HEK293 (cell line): ENCODE data around the gene ZNF648.

ENCODE experiments used
- CTCF ChIA-PET: fragments of 350-600 bp; formaldehyde crosslinking; extraction: SDS; loops from one replicate; lab custom pipeline; 2021; ENCODE audit warnings: antibody characterized with exemption; lab: Yijun Ruan, JAX
- POLR2A ChIA-PET: fragments of 300-600 bp; formaldehyde crosslinking; extraction: SDS; loops from one replicate; lab custom pipeline; 2020; ENCODE audit warnings: antibody characterized with exemption, inconsistent platforms; lab: Yijun Ruan, JAX
- H3K27ac ChIP-seq: fragments of 200-500 bp; sonication (Bioruptor generic); 2 replicates; pipeline ENCODE4 v1.5.1; 2014; ENCODE audit warnings: low read depth, low read length, control low read depth, inconsistent platforms; ENCODE audit errors: extremely low read depth
- H3K36me3 ChIP-seq, 2 experiments: fragments of 200-500 bp in 1 of 2; sonication (Bioruptor generic) in 1 of 2; 1 replicate in 1 of 2; 2 replicates in 1 of 2; pipeline ENCODE4 v1.5.1; 2014 to 2017; ENCODE audit warnings: inconsistent platforms in 2 of 2, low read length in 2 of 2; ENCODE audit not compliant: control insufficient read depth in 2 of 2, insufficient read depth in 1 of 2
- H3K4me1 ChIP-seq: fragments of 200-500 bp; sonication (Bioruptor generic); 2 replicates; pipeline ENCODE4 v1.5.1; 2014; ENCODE audit warnings: mild to moderate bottlenecking, low read length, inconsistent platforms; ENCODE audit not compliant: control insufficient read depth, insufficient read depth
- H3K4me3 ChIP-seq: 2 replicates; pipeline ENCODE4 v1.5.1; 2011; ENCODE audit warnings: low read depth, mild to moderate bottlenecking, control low read depth, low read length, moderate library complexity
- H3K9me3 ChIP-seq: fragments of 200-500 bp; sonication (Bioruptor generic); 2 replicates; pipeline ENCODE4 v1.5.1; 2014; ENCODE audit warnings: low read depth, low read length, inconsistent platforms; ENCODE audit not compliant: control insufficient read depth, insufficient read depth
- GLIS1 ChIP-seq: fragments of 450-650 bp; formaldehyde crosslinking; IDR thresholded peaks from 2 replicates; pipeline ENCODE4 v1.5.1; 2016; ENCODE audit warnings: missing biosample characterization, missing genetic modification characterization
- IKZF3 ChIP-seq: fragments of 450-650 bp; IDR thresholded peaks from 2 replicates; pipeline ENCODE4 v1.5.0; 2018; ENCODE audit warnings: missing biosample characterization, mild to moderate bottlenecking, missing genetic modification characterization, moderate library complexity
- KLF7 ChIP-seq: fragments of 450-650 bp; formaldehyde crosslinking; IDR thresholded peaks from 2 replicates; pipeline ENCODE4 v1.5.1; 2016; ENCODE audit warnings: missing biosample characterization, missing genetic modification characterization, borderline replicate concordance
- OSR2 ChIP-seq: fragments of 450-650 bp; formaldehyde crosslinking; IDR thresholded peaks from 2 replicates; pipeline ENCODE4 v1.5.1; 2016; ENCODE audit warnings: missing biosample characterization, missing genetic modification characterization
- YY1 ChIP-seq: fragments of 450-650 bp; formaldehyde crosslinking; IDR thresholded peaks from 2 replicates; pipeline ENCODE4 v1.5.1; 2018; ENCODE audit warnings: missing biosample characterization, missing genetic modification characterization
- ZFHX2 ChIP-seq: fragments of 450-650 bp; formaldehyde crosslinking; conservative IDR thresholded peaks from 2 replicates; pipeline ENCODE4 v1.5.1; 2016; ENCODE audit warnings: missing biosample characterization, missing genetic modification characterization
- ZNF19 ChIP-seq: fragments of 450-650 bp; formaldehyde crosslinking; IDR thresholded peaks from 2 replicates; pipeline ENCODE4; 2016; ENCODE audit warnings: missing biosample characterization, missing genetic modification characterization, low read depth
- ZNF335 ChIP-seq: fragments of 450-650 bp; formaldehyde crosslinking; conservative IDR thresholded peaks from 2 replicates; pipeline ENCODE4 v1.5.1; 2016; ENCODE audit warnings: missing biosample characterization, missing genetic modification characterization
- ZNF37A ChIP-seq: fragments of 450-650 bp; IDR thresholded peaks from 2 replicates; pipeline ENCODE4 v1.5.1; 2018; ENCODE audit warnings: missing biosample characterization, missing genetic modification characterization
- ZNF391 ChIP-seq: fragments of 450-650 bp; formaldehyde crosslinking; IDR thresholded peaks from 2 replicates; pipeline ENCODE4 v1.5.1; 2016; ENCODE audit warnings: low read depth, missing biosample characterization, missing genetic modification characterization, borderline replicate concordance
- ZNF549 ChIP-seq: fragments of 450-650 bp; IDR thresholded peaks from 2 replicates; pipeline ENCODE4 v1.5.1; 2018; ENCODE audit warnings: missing biosample characterization, missing genetic modification characterization, mild to moderate bottlenecking, inconsistent platforms, moderate library complexity
- ZNF664 ChIP-seq: fragments of 450-650 bp; formaldehyde crosslinking; IDR thresholded peaks from 2 replicates; pipeline ENCODE4 v1.5.1; 2016; ENCODE audit warnings: missing biosample characterization, missing genetic modification characterization
- ZSCAN30 ChIP-seq: fragments of 450-650 bp; IDR thresholded peaks from 2 replicates; pipeline ENCODE4 v1.5.1; 2018; ENCODE audit warnings: missing biosample characterization, mild to moderate bottlenecking, missing genetic modification characterization, moderate library complexity
- TF ChIP-seq, protein P1 (sequence below): fragments of 450-650 bp; formaldehyde crosslinking; IDR thresholded peaks from 2 replicates; pipeline ENCODE4 v1.5.1; 2016; ENCODE audit warnings: missing biosample characterization, missing genetic modification characterization
- TF ChIP-seq, protein P2 (sequence below): fragments of 450-650 bp; formaldehyde crosslinking; IDR thresholded peaks from 2 replicates; pipeline ENCODE4 v1.5.1; 2017; ENCODE audit warnings: missing biosample characterization, mild to moderate bottlenecking, missing genetic modification characterization, moderate library complexity
- TF ChIP-seq, protein P3 (sequence below): fragments of 450-650 bp; formaldehyde crosslinking; IDR thresholded peaks from 2 replicates; pipeline ENCODE4 v1.5.1; 2016; ENCODE audit warnings: missing biosample characterization, missing genetic modification characterization
- TF ChIP-seq, protein P4 (sequence below): fragments of 450-650 bp; formaldehyde crosslinking; IDR thresholded peaks from 2 replicates; pipeline ENCODE4 v1.5.1; 2016; ENCODE audit warnings: missing biosample characterization, missing genetic modification characterization
- TF ChIP-seq, protein P5 (sequence below): fragments of 450-650 bp; formaldehyde crosslinking; IDR thresholded peaks from 2 replicates; pipeline ENCODE4 v1.5.1; 2016; ENCODE audit warnings: missing biosample characterization, missing genetic modification characterization
- TF ChIP-seq, protein P6 (sequence below): fragments of 450-650 bp; formaldehyde crosslinking; IDR thresholded peaks from 2 replicates; pipeline ENCODE4 v1.5.0; 2017; ENCODE audit warnings: missing biosample characterization, missing genetic modification characterization, borderline replicate concordance

Gene ZNF648

DNA sequence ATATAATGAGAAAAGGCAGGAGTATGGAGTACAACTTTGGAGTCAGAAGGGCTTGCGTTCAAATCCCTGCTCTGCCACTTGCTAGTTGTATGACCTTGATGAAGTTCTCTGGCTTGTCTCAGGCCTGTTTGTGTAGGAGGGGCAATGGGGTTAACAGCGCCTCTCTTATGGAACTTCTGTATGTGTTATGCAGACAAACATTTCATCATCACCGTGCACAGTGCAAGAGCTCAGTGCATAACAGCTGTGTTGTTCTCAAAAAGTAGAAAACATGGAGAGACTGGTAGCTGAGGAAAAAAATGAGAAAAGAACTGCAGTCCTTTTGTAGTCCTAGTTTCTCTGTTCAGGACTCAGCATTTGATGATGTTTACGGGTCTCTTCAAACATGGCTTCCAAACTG, 10.4 kb upstream of the ZNF648 start (continued):
- TF ChIP-seq KLF7, result no peak

DNA sequence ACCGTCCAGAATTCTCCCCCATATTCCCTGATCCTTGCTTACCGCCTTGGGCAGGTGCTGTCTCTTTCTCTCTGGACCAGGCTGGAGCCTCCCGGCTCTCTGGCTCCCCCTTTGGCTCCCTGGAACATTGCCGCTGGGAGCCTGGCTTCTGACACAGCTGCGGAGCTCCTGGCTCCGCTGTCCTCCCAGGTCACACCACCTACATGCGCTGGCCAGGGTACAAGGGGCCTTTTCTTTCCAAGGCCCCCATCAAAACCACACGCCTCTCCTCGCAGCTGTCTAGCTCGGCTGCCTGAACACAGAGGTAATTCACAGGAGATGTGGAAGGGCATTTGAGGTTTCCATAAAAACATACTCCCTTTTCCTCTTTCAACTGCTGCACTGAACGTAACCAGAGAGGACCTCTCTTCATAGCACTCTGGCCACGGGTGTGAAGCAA, 7.5 kb upstream of the ZNF648 start:
- no peak overlapping the region for H3K4me3 ChIP-seq
- no peaks in the 10 kb centered on the region for H3K9me3 ChIP-seq
- POLR2A ChIA-PET, result no interaction called here
- CTCF ChIA-PET, result interaction anchor here (0.9 to 2.8 kb wide), 9 partner anchors 10 to 328 kb away, joined by 3 to 16 read pairs (median 7); no protein-coding TSS in a partner anchor
- no peaks in the 10 kb centered on the region for H3K36me3 ChIP-seq
- no peak overlapping the region for H3K27ac ChIP-seq
- H3K4me1 ChIP-seq, result no peaks in the 10 kb centered on the region
- TF ChIP-seq, protein P1, sequence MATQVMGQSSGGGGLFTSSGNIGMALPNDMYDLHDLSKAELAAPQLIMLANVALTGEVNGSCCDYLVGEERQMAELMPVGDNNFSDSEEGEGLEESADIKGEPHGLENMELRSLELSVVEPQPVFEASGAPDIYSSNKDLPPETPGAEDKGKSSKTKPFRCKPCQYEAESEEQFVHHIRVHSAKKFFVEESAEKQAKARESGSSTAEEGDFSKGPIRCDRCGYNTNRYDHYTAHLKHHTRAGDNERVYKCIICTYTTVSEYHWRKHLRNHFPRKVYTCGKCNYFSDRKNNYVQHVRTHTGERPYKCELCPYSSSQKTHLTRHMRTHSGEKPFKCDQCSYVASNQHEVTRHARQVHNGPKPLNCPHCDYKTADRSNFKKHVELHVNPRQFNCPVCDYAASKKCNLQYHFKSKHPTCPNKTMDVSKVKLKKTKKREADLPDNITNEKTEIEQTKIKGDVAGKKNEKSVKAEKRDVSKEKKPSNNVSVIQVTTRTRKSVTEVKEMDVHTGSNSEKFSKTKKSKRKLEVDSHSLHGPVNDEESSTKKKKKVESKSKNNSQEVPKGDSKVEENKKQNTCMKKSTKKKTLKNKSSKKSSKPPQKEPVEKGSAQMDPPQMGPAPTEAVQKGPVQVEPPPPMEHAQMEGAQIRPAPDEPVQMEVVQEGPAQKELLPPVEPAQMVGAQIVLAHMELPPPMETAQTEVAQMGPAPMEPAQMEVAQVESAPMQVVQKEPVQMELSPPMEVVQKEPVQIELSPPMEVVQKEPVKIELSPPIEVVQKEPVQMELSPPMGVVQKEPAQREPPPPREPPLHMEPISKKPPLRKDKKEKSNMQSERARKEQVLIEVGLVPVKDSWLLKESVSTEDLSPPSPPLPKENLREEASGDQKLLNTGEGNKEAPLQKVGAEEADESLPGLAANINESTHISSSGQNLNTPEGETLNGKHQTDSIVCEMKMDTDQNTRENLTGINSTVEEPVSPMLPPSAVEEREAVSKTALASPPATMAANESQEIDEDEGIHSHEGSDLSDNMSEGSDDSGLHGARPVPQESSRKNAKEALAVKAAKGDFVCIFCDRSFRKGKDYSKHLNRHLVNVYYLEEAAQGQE (tag by site-specific recombination), result peak; percentile 49; the same call in 1 of the 2 replicates
- 0 out of 2 replicates have a peak, but pooled peaks have one; percentile 11 for TF ChIP-seq OSR2 (tag by site-specific recombination)
- TF ChIP-seq ZNF335 (tag by site-specific recombination), result peak; percentile 98
- TF ChIP-seq ZNF391 (tag by site-specific recombination), result no peak
- peak; percentile 67; the same call in 1 of the 2 replicates for TF ChIP-seq IKZF3 (tag by site-specific recombination)
- TF ChIP-seq ZNF664, result no peak
- no peak for TF ChIP-seq ZNF19
- TF ChIP-seq, protein P2, sequence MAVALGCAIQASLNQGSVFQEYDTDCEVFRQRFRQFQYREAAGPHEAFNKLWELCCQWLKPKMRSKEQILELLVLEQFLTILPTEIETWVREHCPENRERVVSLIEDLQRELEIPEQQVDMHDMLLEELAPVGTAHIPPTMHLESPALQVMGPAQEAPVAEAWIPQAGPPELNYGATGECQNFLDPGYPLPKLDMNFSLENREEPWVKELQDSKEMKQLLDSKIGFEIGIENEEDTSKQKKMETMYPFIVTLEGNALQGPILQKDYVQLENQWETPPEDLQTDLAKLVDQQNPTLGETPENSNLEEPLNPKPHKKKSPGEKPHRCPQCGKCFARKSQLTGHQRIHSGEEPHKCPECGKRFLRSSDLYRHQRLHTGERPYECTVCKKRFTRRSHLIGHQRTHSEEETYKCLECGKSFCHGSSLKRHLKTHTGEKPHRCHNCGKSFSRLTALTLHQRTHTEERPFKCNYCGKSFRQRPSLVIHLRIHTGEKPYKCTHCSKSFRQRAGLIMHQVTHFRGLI, result no peak
- no peak for TF ChIP-seq YY1 (tag by site-specific recombination)
- TF ChIP-seq, protein P3, sequence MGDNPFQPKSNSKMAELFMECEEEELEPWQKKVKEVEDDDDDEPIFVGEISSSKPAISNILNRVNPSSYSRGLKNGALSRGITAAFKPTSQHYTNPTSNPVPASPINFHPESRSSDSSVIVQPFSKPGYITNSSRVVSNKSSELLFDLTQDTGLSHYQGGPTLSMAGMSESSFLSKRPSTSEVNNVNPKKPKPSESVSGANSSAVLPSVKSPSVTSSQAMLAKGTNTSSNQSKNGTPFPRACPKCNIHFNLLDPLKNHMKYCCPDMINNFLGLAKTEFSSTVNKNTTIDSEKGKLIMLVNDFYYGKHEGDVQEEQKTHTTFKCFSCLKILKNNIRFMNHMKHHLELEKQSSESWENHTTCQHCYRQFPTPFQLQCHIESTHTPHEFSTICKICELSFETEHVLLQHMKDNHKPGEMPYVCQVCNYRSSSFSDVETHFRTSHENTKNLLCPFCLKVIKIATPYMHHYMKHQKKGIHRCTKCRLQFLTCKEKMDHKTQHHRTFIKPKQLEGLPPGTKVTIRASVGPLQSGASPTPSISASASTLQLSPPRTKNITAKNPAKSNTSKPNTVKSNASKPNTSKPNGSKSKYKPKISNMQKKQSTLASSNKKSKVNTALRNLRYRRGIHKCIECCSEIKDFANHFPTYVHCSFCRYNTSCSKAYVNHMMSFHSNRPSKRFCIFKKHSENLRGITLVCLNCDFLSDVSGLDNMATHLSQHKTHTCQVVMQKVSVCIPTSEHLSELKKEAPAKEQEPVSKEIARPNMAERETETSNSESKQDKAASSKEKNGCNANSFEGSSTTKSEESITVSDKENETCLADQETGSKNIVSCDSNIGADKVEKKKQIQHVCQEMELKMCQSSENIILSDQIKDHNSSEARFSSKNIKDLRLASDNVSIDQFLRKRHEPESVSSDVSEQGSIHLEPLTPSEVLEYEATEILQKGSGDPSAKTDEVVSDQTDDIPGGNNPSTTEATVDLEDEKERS (tag by site-specific recombination), result no peak
- TF ChIP-seq, protein P4, sequence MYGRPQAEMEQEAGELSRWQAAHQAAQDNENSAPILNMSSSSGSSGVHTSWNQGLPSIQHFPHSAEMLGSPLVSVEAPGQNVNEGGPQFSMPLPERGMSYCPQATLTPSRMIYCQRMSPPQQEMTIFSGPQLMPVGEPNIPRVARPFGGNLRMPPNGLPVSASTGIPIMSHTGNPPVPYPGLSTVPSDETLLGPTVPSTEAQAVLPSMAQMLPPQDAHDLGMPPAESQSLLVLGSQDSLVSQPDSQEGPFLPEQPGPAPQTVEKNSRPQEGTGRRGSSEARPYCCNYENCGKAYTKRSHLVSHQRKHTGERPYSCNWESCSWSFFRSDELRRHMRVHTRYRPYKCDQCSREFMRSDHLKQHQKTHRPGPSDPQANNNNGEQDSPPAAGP (tag by site-specific recombination), result no peak
- TF ChIP-seq, protein P5, sequence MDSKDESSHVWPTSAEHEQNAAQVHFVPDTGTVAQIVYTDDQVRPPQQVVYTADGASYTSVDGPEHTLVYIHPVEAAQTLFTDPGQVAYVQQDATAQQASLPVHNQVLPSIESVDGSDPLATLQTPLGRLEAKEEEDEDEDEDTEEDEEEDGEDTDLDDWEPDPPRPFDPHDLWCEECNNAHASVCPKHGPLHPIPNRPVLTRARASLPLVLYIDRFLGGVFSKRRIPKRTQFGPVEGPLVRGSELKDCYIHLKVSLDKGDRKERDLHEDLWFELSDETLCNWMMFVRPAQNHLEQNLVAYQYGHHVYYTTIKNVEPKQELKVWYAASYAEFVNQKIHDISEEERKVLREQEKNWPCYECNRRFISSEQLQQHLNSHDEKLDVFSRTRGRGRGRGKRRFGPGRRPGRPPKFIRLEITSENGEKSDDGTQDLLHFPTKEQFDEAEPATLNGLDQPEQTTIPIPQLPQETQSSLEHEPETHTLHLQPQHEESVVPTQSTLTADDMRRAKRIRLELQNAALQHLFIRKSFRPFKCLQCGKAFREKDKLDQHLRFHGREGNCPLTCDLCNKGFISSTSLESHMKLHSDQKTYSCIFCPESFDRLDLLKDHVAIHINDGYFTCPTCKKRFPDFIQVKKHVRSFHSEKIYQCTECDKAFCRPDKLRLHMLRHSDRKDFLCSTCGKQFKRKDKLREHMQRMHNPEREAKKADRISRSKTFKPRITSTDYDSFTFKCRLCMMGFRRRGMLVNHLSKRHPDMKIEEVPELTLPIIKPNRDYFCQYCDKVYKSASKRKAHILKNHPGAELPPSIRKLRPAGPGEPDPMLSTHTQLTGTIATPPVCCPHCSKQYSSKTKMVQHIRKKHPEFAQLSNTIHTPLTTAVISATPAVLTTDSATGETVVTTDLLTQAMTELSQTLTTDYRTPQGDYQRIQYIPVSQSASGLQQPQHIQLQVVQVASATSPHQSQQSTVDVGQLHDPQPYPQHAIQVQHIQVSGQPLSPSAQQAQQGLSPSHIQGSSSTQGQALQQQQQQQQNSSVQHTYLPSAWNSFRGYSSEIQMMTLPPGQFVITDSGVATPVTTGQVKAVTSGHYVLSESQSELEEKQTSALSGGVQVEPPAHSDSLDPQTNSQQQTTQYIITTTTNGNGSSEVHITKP (tag by site-specific recombination), result 0 out of 2 replicates have a peak, but pooled peaks have one; percentile 23
- no peak for TF ChIP-seq GLIS1 (tag by site-specific recombination)
- TF ChIP-seq, protein P6, sequence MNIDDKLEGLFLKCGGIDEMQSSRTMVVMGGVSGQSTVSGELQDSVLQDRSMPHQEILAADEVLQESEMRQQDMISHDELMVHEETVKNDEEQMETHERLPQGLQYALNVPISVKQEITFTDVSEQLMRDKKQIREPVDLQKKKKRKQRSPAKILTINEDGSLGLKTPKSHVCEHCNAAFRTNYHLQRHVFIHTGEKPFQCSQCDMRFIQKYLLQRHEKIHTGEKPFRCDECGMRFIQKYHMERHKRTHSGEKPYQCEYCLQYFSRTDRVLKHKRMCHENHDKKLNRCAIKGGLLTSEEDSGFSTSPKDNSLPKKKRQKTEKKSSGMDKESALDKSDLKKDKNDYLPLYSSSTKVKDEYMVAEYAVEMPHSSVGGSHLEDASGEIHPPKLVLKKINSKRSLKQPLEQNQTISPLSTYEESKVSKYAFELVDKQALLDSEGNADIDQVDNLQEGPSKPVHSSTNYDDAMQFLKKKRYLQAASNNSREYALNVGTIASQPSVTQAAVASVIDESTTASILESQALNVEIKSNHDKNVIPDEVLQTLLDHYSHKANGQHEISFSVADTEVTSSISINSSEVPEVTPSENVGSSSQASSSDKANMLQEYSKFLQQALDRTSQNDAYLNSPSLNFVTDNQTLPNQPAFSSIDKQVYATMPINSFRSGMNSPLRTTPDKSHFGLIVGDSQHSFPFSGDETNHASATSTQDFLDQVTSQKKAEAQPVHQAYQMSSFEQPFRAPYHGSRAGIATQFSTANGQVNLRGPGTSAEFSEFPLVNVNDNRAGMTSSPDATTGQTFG (tag by site-specific recombination), result no peak
- peak; percentile 34; the same call in 1 of the 2 replicates for TF ChIP-seq ZFHX2 (tag by site-specific recombination)
- TF ChIP-seq ZNF549 (tag by site-specific recombination), result no peak
- no peak for TF ChIP-seq ZNF37A
- TF ChIP-seq ZSCAN30 (tag by site-specific recombination), result 0 out of 2 replicates have a peak, but pooled peaks have one; percentile 13
